Adrenal gland (tissue), 12 donors: ENCODE measurements around the gene ABI3BP. TPM values are rescaled to one million over a fixed set of nuclear protein-coding genes. Genes with fewer than 3 reads are reported as not detected.

Experiments
- DNase-seq, 7 donors: peaks; one replicate each; pipeline ENCODE4 v3.0.0-alpha.2; 2019 to 2020
- H3K27ac ChIP-seq, 5 donors: fragments of 200-600 bp; sonication (generic) in 4 of 5; 1 replicate in 3 of 5; 2 replicates in 2 of 5; pipeline versions ENCODE4 v1.5.1 to v1.8.0; 2016 to 2020; ENCODE audit warnings: mild to moderate bottlenecking in 1 of 5
- H3K27me3 ChIP-seq: fragments of 200-600 bp; 2 replicates; pipeline ENCODE4 v1.8.0; 2021
- H3K36me3 ChIP-seq, 2 donors: fragments of 200-600 bp; replicated peaks in 1 of 2; 1 replicate in 1 of 2; 2 replicates in 1 of 2; pipeline versions ENCODE4 v1.5.1 to v1.8.0; 2018 to 2022
- H3K4me1 ChIP-seq, 2 donors: fragments of 200-600 bp; replicated peaks in 1 of 2; 1 replicate in 1 of 2; 2 replicates in 1 of 2; pipeline versions ENCODE4 v1.5.1 to v1.8.0; 2018 to 2021
- H3K4me3 ChIP-seq, 4 donors: fragments of 200-600 bp; sonication (generic) in 3 of 4; one replicate each; pipeline ENCODE4 v1.5.1; 2016 to 2018
- H3K9me3 ChIP-seq, 3 donors: fragments of 200-600 bp; sonication (generic) in 1 of 3; replicated peaks in 1 of 3; 1 replicate in 2 of 3; 2 replicates in 1 of 3; pipeline versions ENCODE4 v1.5.1 to v1.8.0; 2016 to 2021
- CTCF ChIP-seq, 6 experiments: fragments of 450-650 bp in 4 of 6; fragments of 200-600 bp in 2 of 6; sonication (generic) in 1 of 6; IDR thresholded peaks; 1 replicate in 5 of 6; 2 replicates in 1 of 6; pipeline versions ENCODE4 v1.5.1 to v1.8.0; 2016 to 2021; ENCODE audit warnings: antibody characterized with exemption in 6 of 6, mild to moderate bottlenecking in 2 of 6, moderate library complexity in 1 of 6
- POLR2A ChIP-seq, 2 donors: fragments of 450-650 bp; IDR thresholded peaks; one replicate each; pipeline ENCODE4 v1.6.1; 2017; ENCODE audit warnings: antibody characterized with exemption in 2 of 2, mild to moderate bottlenecking in 2 of 2, moderate library complexity in 1 of 2
- whole genome bisulfite sequencing, 4 donors: extraction: QIAGEN DNeasy Blood & Tissue Kit in 2 of 4; methylation state at CpG; one replicate each; pipeline versions ENCODE4 v1.1.5 to v1.1.7; 2013 to 2017; 5-methylcytosine and 5-hydroxymethylcytosine counted together
- intact Hi-C, 2 donors: fragments of 100-400 bp; cut with DNase I; formaldehyde crosslinking; loops; one replicate each; pipeline versions ENCODE4 v1.14.1 to v1.15.0; 2022 to 2023
- polyA plus RNA-seq, 3 donors: library from polyadenylated mRNA; stranded (reverse); fragments of 200-250 nt in 2 of 3; fragments of 350-450 nt in 1 of 3; fragmentation: Illumina TruSeq in 1 of 3; extraction: RNeasy Lipid Tissue Mini Kit (QIAGEN cat#74804) in 1 of 3; gene quantifications; one replicate each; pipeline ENCODE4 v1.2.3, GENCODE V29; 2013 to 2014
- total RNA-seq, 9 donors: library from RNA; depleted of rRNA in 4 of 9; stranded (reverse); fragments of >200 nt in 4 of 9; fragments of 120-200 nt in 1 of 9; fragmentation: NEBNext Ultra II Directional in 1 of 9; extraction: Animal tissue kit (Norgen Biotek cat#: 25700) in 1 of 9; gene quantifications; one replicate each; pipeline versions ENCODE4 v1.1.0 to v1.2.4, GENCODE V29; 2013 to 2023
- donor health status: healthy with polysubstance abuse.
- donor health status: Bipolar disorder and iron deficiency.
- donor health status: DM: yes; HTN: yes; CAD: no.
- donor health status: DM: no; HTN: no; CAD: no.
- donor health status: DM: no; HTN: no; CAD: no.
- donor health status: DM: yes; HTN: yes; CAD: no.

The ABI3BP gene
- total and polyA plus RNA-seq, 12 donors, result 3.4 to 50.3 (median 18.7) TPM

- Histone ChIP-seq H3K27ac (no peak overlapping the region), H3K36me3 (no peaks in the 10 kb centered on the region), H3K27me3 (no peaks in the 10 kb centered on the region), H3K4me3 (no peak overlapping the region), H3K4me1 (no peaks in the 10 kb centered on the region), H3K9me3 (no peaks in the 10 kb centered on the region)
- 69 to 76% (median 72%) methylated on average over 2 of the region's 2 CpGs for WGBS, 4 donors
- TF ChIP-seq POLR2A (IDR thresholded peaks at IDR 0.05) (no peak), CTCF (IDR thresholded peaks at IDR 0.05) (no peak)
- no peak for DNase-seq
- intact Hi-C loops, result no loop called here
These were observed 20.8 kb downstream of the ABI3BP start for GRCh38 chr3:100972301-100972844.

DNA sequence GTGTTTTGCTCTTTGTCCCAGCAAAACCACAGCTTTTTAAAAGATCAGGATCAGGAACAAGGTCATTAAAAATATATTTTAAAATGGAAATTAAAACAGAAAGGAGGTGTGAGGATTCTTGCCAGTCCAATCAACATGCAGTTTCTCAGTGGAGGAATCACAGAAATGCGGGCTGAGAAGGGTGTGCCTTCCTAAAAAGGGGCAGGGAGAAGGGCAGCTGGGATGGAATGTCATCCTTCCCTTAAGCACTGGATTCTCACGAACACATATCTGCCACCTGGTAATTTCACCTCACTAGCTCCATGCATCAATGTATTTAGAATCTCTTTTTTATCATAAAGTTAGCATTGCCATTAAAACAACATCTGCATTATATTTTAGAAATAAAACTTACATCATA lies 21.4 kb downstream of the ABI3BP start:
- Histone ChIP-seq H3K4me1 (no peaks in the 10 kb centered on the region), H3K27me3 (no peaks in the 10 kb centered on the region), H3K4me3 (no peak overlapping the region), H3K9me3 (no peaks in the 10 kb centered on the region), H3K27ac (no peak overlapping the region), H3K36me3 (no peaks in the 10 kb centered on the region)
- TF ChIP-seq POLR2A (IDR thresholded peaks at IDR 0.05), result no peak
- no peak for TF ChIP-seq CTCF (IDR thresholded peaks at IDR 0.05)
- WGBS, 4 donors, result 68 to 86% (median 79%) methylated on average over 2 of the region's 2 CpGs
- DNase-seq, result no peak
- intact Hi-C loops, result no loop called here

- 87 to 96% (median 93%) methylated on average over 6 of the region's 6 CpGs for WGBS, 4 donors
- Histone ChIP-seq H3K27me3 (no peaks in the 10 kb centered on the region), H3K4me3 (no peak overlapping the region), H3K4me1 (no peaks in the 10 kb centered on the region), H3K9me3 (no peaks in the 10 kb centered on the region), H3K36me3 (no peaks in the 10 kb centered on the region), H3K27ac (no peak overlapping the region)
- intact Hi-C loops, result no loop called here
- no peak for TF ChIP-seq CTCF (IDR thresholded peaks at IDR 0.05)
- TF ChIP-seq POLR2A (IDR thresholded peaks at IDR 0.05), result no peak
- DNase-seq, result no peak
These were observed 22.7 kb downstream of the ABI3BP start for GRCh38 chr3:100970477-100970990.

- WGBS, 4 donors, result 86 to 92% (median 88%) methylated on average over 6 of the region's 6 CpGs
- no peaks in the 10 kb centered on the region for H3K4me1 ChIP-seq
- H3K27me3 ChIP-seq, result no peaks in the 10 kb centered on the region
- no peak for DNase-seq
- intact Hi-C loops, result no loop called here
- no peaks in the 10 kb centered on the region for H3K9me3 ChIP-seq
- H3K4me3 ChIP-seq, result no peak overlapping the region
- TF ChIP-seq POLR2A (IDR thresholded peaks at IDR 0.05), result no peak
- no peak for TF ChIP-seq CTCF (IDR thresholded peaks at IDR 0.05)
- H3K27ac ChIP-seq, result no peak overlapping the region
- H3K36me3 ChIP-seq, result no peaks in the 10 kb centered on the region
These were observed 24.0 kb downstream of the ABI3BP start for GRCh38 chr3:100968932-100969906.
